Cardiac fibroblast (primary cell): ENCODE results near the gene XYLT1.

Experiments used
- DNase-seq, 2 donors: peaks; one replicate each; pipeline versions ENCODE4 v3.0.0 to v3.0.0-alpha.2; 2010; ENCODE audit warnings: low read depth in 2 of 2
- H3K4me3 ChIP-seq, 2 donors: replicated peaks in 1 of 2; 1 replicate in 1 of 2; 2 replicates in 1 of 2; pipeline ENCODE4 v1.5.1; 2011; ENCODE audit warnings: low read depth in 2 of 2, low read length in 2 of 2, mild to moderate bottlenecking in 2 of 2, moderate library complexity in 1 of 2
- CTCF ChIP-seq: IDR thresholded peaks from one replicate; pipeline ENCODE4 v1.5.1; 2011; ENCODE audit warnings: low read depth, mild to moderate bottlenecking, low read length, inconsistent platforms

XYLT1 gene

DNA sequence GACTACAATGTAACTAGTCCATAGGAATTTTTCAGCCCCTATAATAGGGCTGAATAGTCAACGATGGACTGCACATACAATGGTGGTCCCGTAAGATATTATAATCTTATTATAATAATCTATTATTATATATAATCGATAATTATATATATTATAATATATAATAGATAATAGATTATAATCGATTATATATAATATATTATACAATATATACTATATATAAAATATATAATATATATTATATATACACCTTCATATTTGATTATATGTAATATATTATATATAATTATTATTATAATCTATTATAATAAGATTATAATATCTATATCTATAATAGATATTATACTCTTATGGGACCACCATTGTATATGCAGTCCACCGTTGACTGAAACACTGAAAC lies 238.8 kb downstream of the XYLT1 start:
- no peak overlapping the region for H3K4me3 ChIP-seq
- TF ChIP-seq CTCF: no peak
- DNase-seq: no peak

DNA sequence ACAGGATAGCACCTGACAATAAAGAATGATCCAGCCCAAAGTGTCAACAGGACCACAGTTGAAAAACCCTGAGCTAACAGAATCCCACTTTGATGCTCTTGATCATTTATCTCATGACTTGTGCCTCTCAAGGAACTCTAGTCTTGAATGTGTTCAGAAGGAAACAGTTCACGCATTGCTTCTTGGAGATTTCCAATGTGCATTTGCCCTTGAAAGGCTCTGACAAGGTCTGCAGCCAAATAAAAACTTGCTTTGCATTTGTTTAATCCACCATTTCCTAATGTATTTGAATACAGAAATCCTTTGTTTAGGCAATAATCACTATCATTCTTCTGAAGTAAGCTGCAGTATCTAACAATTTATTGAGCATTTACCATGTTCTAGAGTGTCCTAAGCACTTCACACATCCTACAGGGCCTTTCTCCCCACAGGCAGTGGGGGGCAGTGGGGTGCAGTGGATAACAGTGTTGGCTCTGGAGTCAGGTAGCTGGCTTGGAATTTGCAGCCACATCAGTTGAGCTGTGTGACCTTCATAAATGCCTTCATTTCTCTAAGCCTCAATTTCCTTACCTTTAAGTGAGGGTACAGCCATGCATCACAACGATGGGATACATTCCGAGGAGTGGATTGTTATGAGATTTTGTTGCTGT lies 239.7 kb downstream of the XYLT1 start:
- DNase-seq: no peak
- no peak overlapping the region for H3K4me3 ChIP-seq
- TF ChIP-seq CTCF: no peak

GRCh38 chr16:17229766-17230165 lies 241.0 kb downstream of the XYLT1 start:
- no peak for TF ChIP-seq CTCF
- no peak overlapping the region for H3K4me3 ChIP-seq
- no peak for DNase-seq

GRCh38 chr16:17229131-17229530 lies 241.6 kb downstream of the XYLT1 start:
- DNase-seq: no peak
- H3K4me3 ChIP-seq: no peak overlapping the region
- TF ChIP-seq CTCF: no peak

DNA sequence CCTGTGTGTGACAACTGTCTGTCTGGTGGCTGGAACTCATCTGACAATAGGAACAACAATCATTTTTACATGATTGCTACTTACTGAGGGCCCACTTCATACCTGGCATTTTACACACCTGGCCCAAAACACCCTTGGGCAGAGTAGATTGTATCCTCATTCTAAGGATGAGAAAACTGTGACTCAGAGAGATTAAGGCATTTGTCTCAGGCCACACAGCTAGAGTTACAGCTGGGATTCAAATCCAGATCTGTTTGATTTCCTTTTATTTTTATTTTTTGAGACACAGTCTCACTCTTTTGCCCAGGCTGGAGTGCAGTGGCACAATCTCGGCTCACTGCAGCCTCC lies 242.1 kb downstream of the XYLT1 start:
- no peak for DNase-seq
- H3K4me3 ChIP-seq: no peak overlapping the region
- no peak for TF ChIP-seq CTCF

- DNase-seq: no peak
- no peak overlapping the region for H3K4me3 ChIP-seq
- no peak for TF ChIP-seq CTCF
These were observed 242.6 kb downstream of the XYLT1 start for GRCh38 chr16:17228048-17228707.

- no peak overlapping the region for H3K4me3 ChIP-seq
- no peak for TF ChIP-seq CTCF
- no peak for DNase-seq
These were observed 243.5 kb downstream of the XYLT1 start for GRCh38 chr16:17227278-17227677.
